Endothelial cell of umbilical vein (primary cell): ENCODE data around the gene UPF1. TPM values are rescaled to one million over a fixed set of nuclear protein-coding genes. Genes with fewer than 3 reads are reported as not detected.

Source experiments
- BruUV-seq: library from RNA; stranded (reverse); fragments of 400-500 nt; replicated peaks from 2 replicates; lab custom pipeline; 2021; lab: Mats Ljungman, UMichigan
- CTCF ChIA-PET: fragments of 300-600, 350-600 bp; sonication (Branson Sonifier 250); formaldehyde crosslinking; loops from one replicate; lab custom pipeline; 2021; ENCODE audit warnings: antibody characterized with exemption, inconsistent platforms; lab: Charles Lee
- POLR2A ChIA-PET: fragments of 300-600, 350-600 bp; sonication (Branson Sonifier 250); formaldehyde crosslinking; loops from one replicate; lab custom pipeline; 2021; ENCODE audit warnings: antibody characterized with exemption, inconsistent platforms; lab: Charles Lee
- DNase-seq: peaks from one replicate; pipeline ENCODE4 v3.0.0-alpha.2; 2011; ENCODE audit warnings: low read depth, low spot score
- FAIRE-seq: peaks from 2 replicates; lab custom pipeline; 2011; peaks lifted over from hg19 to GRCh38; lab: Jason Lieb, UNC
- H2AFZ ChIP-seq: 2 replicates; pipeline ENCODE4 v1.6.0; 2012; ENCODE audit warnings: low read depth, low read length, control low read depth, inconsistent platforms
- H3K27ac ChIP-seq: 2 replicates; pipeline ENCODE4 v1.5.1; 2011; ENCODE audit warnings: low read depth, mild to moderate bottlenecking, control low read depth, low read length, moderate library complexity; ENCODE audit not compliant: insufficient read depth
- H3K27me3 ChIP-seq, 2 experiments: 2 replicates each; pipeline versions ENCODE4 v1.6.0 to v1.6.1; 2011; ENCODE audit warnings: low read length in 2 of 2, mixed read lengths in 1 of 2; ENCODE audit not compliant: control insufficient read depth in 2 of 2, insufficient read depth in 2 of 2
- H3K36me3 ChIP-seq, 2 experiments: 2 replicates in 1 of 2; 3 replicates in 1 of 2; pipeline ENCODE4 v1.5.1; 2011; ENCODE audit warnings: low read length in 2 of 2, mild to moderate bottlenecking in 1 of 2, moderate library complexity in 1 of 2; ENCODE audit not compliant: control insufficient read depth in 2 of 2, insufficient read depth in 2 of 2; ENCODE audit errors: extremely low read depth in 1 of 2
- H3K4me1 ChIP-seq: 3 replicates; pipeline ENCODE4 v1.5.1; 2011; ENCODE audit warnings: mild to moderate bottlenecking, low read length; ENCODE audit not compliant: control insufficient read depth, insufficient read depth; ENCODE audit errors: extremely low read depth
- H3K4me2 ChIP-seq: 2 replicates; pipeline ENCODE4 v1.6.1; 2011; ENCODE audit warnings: low read length, control low read depth, mixed read lengths; ENCODE audit not compliant: insufficient read depth
- H3K4me3 ChIP-seq, 3 experiments: fragments of 200-600 bp in 1 of 3; sonication (generic), shearing (Covaris generic) in 1 of 3; replicated peaks in 1 of 3; 2 replicates each; pipeline ENCODE4 v1.5.1; 2011 to 2016; ENCODE audit warnings: control low read depth in 3 of 3, low read length in 3 of 3, mild to moderate bottlenecking in 2 of 3, inconsistent platforms in 1 of 3, low read depth in 1 of 3, moderate library complexity in 1 of 3; ENCODE audit not compliant: insufficient read depth in 1 of 3
- H3K79me2 ChIP-seq: 2 replicates; pipeline ENCODE4 v1.6.0; 2012; ENCODE audit warnings: low read length, inconsistent platforms; ENCODE audit not compliant: control insufficient read depth, insufficient read depth
- H3K9ac ChIP-seq: replicated peaks from 2 replicates; pipeline ENCODE3; 2011; ENCODE audit warnings: low read length, control low read depth; ENCODE audit not compliant: insufficient read depth; ENCODE audit errors: extremely low read depth
- H3K9me1 ChIP-seq: replicated peaks from 3 replicates; pipeline ENCODE4 v1.6.0; 2011; ENCODE audit warnings: mild to moderate bottlenecking, low read length; ENCODE audit not compliant: control insufficient read depth, insufficient read depth; ENCODE audit errors: extremely low read depth
- H3K9me3 ChIP-seq: replicated peaks from 2 replicates; pipeline ENCODE4 v1.5.1; 2012; ENCODE audit warnings: low read length, inconsistent platforms; ENCODE audit not compliant: control insufficient read depth, insufficient read depth
- H4K20me1 ChIP-seq: replicated peaks from 2 replicates; pipeline ENCODE3; 2011; ENCODE audit warnings: mild to moderate bottlenecking, low read length; ENCODE audit not compliant: control insufficient read depth, insufficient read depth; ENCODE audit errors: extremely low read depth
- CTCF ChIP-seq, 2 donors: IDR thresholded peaks; 1 replicate in 1 of 2; 2 replicates in 1 of 2; pipeline ENCODE4 v1.5.1; 2011; ENCODE audit warnings: low read length in 2 of 2, mild to moderate bottlenecking in 2 of 2, moderate library complexity in 2 of 2, control low read depth in 1 of 2, inconsistent platforms in 1 of 2, low read depth in 1 of 2; ENCODE audit not compliant: insufficient read depth in 1 of 2; ENCODE audit errors: extremely low read depth in 1 of 2
- EZH2 ChIP-seq: IDR thresholded peaks from 2 replicates; pipeline ENCODE4 v1.6.1; 2012; ENCODE audit warnings: borderline replicate concordance, low read depth, mild to moderate bottlenecking, moderate library complexity, low read length, inconsistent platforms; ENCODE audit not compliant: severe bottlenecking
- FOS ChIP-seq: IDR thresholded peaks from 2 replicates; pipeline ENCODE4 v1.6.1; 2011; ENCODE audit warnings: mild to moderate bottlenecking, low read length, moderate library complexity, borderline replicate concordance; ENCODE audit not compliant: insufficient read depth
- GATA2 ChIP-seq: IDR thresholded peaks from 2 replicates; pipeline ENCODE4 v1.7.0; 2011; ENCODE audit warnings: low read depth, mild to moderate bottlenecking, moderate library complexity, mixed read lengths, low read length; ENCODE audit not compliant: insufficient read length, insufficient read depth
- JUN ChIP-seq: IDR thresholded peaks from 2 replicates; pipeline ENCODE4 v1.6.1; 2011; ENCODE audit warnings: borderline replicate concordance, low read depth; ENCODE audit not compliant: insufficient read length, insufficient read depth
- MAX ChIP-seq: IDR thresholded peaks from 2 replicates; pipeline ENCODE4 v1.6.1; 2011; ENCODE audit not compliant: insufficient read depth, insufficient read length
- MYC ChIP-seq: IDR thresholded peaks from one replicate; pipeline ENCODE4 v1.6.1; 2011; ENCODE audit warnings: mild to moderate bottlenecking, low read depth, low read length
- POLR2A ChIP-seq: IDR thresholded peaks from 2 replicates; pipeline ENCODE4 v1.6.1; 2012; ENCODE audit warnings: low read depth, mild to moderate bottlenecking, control low read depth, low read length
- POLR2AphosphoS5 ChIP-seq: IDR thresholded peaks from 2 replicates; pipeline ENCODE4 v1.6.1; 2012; ENCODE audit warnings: low read depth, mild to moderate bottlenecking, control low read depth, low read length, moderate library complexity; ENCODE audit not compliant: insufficient read depth
- dilution Hi-C: fragments of 300-500 bp; cut with MboI; formaldehyde crosslinking; loops from one replicate; pipeline ENCODE4 v1.15.0; 2019; ENCODE audit warnings: low sequenced_read_pairs; ENCODE audit not compliant: extremely low pct_ligation_motif_present
- intact Hi-C: fragments of 100-400 bp; cut with micrococcal nuclease; formaldehyde crosslinking; loops from one replicate; pipeline ENCODE4 v1.10.0; 2022
- polyA plus RNA-seq, 4 experiments: library from polyadenylated mRNA; depleted of rRNA in 3 of 4; stranded (reverse) in 3 of 4; unstranded in 1 of 4; fragments of >200 nt; gene quantifications; 2 replicates each; pipeline versions ENCODE4 v1.2.1 to v1.2.3, GENCODE V29; 2011 to 2012; ENCODE audit warnings: missing spikeins in 1 of 4
- total RNA-seq: library from RNA; stranded (reverse); gene quantifications from 2 replicates; pipeline ENCODE4 v1.2.3, GENCODE V29; 2021

UPF1 gene
- total and polyA plus RNA-seq, 2 donors (not counting 3 experiments of a cell fraction or from before 2014, with no cell fraction given) = 65.9 to 68.2 TPM

GRCh38 chr19:18856385-18857126, 24.8 kb downstream of the UPF1 start:
- Histone ChIP-seq H3K4me1 (peaks cover 16% of the 10 kb centered on the region), H4K20me1 (no peaks in the 10 kb centered on the region), H3K9me3 (no peaks in the 10 kb centered on the region), H3K36me3 (peaks cover 29 to 77% of the 10 kb centered on the region in 2 experiments), H3K4me3 (no peak overlapping the region), H3K9me1 (no peaks in the 10 kb centered on the region), H3K79me2 (peaks cover 2% of the 10 kb centered on the region), H3K27me3 (no peaks in the 10 kb centered on the region), H3K9ac (no peak overlapping the region), H3K27ac (no peak overlapping the region), H2AFZ (no peak overlapping the region), H3K4me2 (no peak overlapping the region)
- no peak for TF ChIP-seq EZH2
- TF ChIP-seq POLR2AphosphoS5 = no peak
- no peak for TF ChIP-seq POLR2A
- peak; percentile 24 to 48 for TF ChIP-seq CTCF (IDR thresholded peaks at IDR 0.05; ENCODE audit: extremely low read depth in 1 of 2, insufficient read depth in 1 of 2, low read depth in 1 of 2, low read length in 2 of 2)
- intact Hi-C loops = no loop called here
- POLR2A ChIA-PET = no interaction called here
- dilution Hi-C loops = no loop called here
- CTCF ChIA-PET = interaction anchor here (1.0 to 1.9 kb wide), 10 partner anchors 8 to 267 kb away, joined by 3 to 11 read pairs (median 4); partner anchors contain the start of gene UPF1
- FAIRE-seq (no peak), DNase-seq (no peak)
- no TSS peak for BruUV-seq

- dilution Hi-C loops = no loop called here
- CTCF ChIA-PET = interaction anchor here (1.1 to 1.9 kb wide), 5 partner anchors 9 to 25 kb away, joined by 3 to 11 read pairs (median 3); partner anchors contain the start of gene UPF1
Measured at GRCh38 chr19:18857223-18857622, 25.5 kb downstream of the UPF1 start.

More at GRCh38 chr19:18857223-18857622, 25.5 kb downstream of the UPF1 start:
- DNase-seq = no peak
- no peaks in the 10 kb centered on the region for H3K9me3 ChIP-seq
- H2AFZ ChIP-seq = no peak overlapping the region
- TF ChIP-seq POLR2AphosphoS5 (no peak), EZH2 (no peak), POLR2A (no peak), FOS (no peak), MAX (no peak), JUN (no peak), GATA2 (no peak), MYC (no peak), CTCF (IDR thresholded peaks at IDR 0.05; ENCODE audit: extremely low read depth in 1 of 2, insufficient read depth in 1 of 2, low read depth in 1 of 2, low read length in 2 of 2) (no peak)
- intact Hi-C loops = no loop called here
- H3K4me1 ChIP-seq = peaks cover 11% of the 10 kb centered on the region
- H3K79me2 ChIP-seq = no peaks in the 10 kb centered on the region
- POLR2A ChIA-PET = no interaction called here
- no peak overlapping the region for H3K27ac ChIP-seq
- H3K36me3 ChIP-seq = peaks cover 33 to 76% of the 10 kb centered on the region in 2 experiments
- no peak overlapping the region for H3K4me2 ChIP-seq
- no peaks in the 10 kb centered on the region for H4K20me1 ChIP-seq
- FAIRE-seq = no peak
- H3K9me1 ChIP-seq = no peaks in the 10 kb centered on the region
- no peaks in the 10 kb centered on the region for H3K27me3 ChIP-seq
- no TSS peak for BruUV-seq
- no peak overlapping the region for H3K9ac ChIP-seq
- H3K4me3 ChIP-seq = no peak overlapping the region
